Measurements from ENCODE around the gene CROCC. TPM values are rescaled to one million over a fixed set of nuclear protein-coding genes. Genes with fewer than 3 reads are reported as not detected.
"Not testable (repeated sequence)": the region's sequence is repeated elsewhere in the genome, so short reads cannot be mapped to it uniquely, and the experiment has no call there.

Gene CROCC
- total and polyA plus RNA-seq, 4 donors, result 10.5 to 68.7 (median 26.4) TPM

GRCh38 chr1:16956775-16957174, 35.0 kb downstream of the CROCC start:
- H3K36me3 ChIP-seq (ENCODE audit: control insufficient read depth in 1 of 2, insufficient read depth in 2 of 2, low read length in 1 of 2), result no peaks in the 10 kb centered on the region
- intact Hi-C loops (cut with DNase I), result loop anchor here in 1 of 2 donors (10.0 kb wide), 1 partner anchor 278 kb away; no protein-coding TSS in a partner anchor
- no peaks in the 10 kb centered on the region for H3K4me1 ChIP-seq (ENCODE audit: control insufficient read depth in 1 of 2, insufficient read depth in 2 of 2, low read length in 2 of 2)

GRCh38 chr1:16957731-16958130, 36.0 kb downstream of the CROCC start:
- Histone ChIP-seq H3K4me1 (ENCODE audit: control insufficient read depth in 1 of 2, insufficient read depth in 2 of 2, low read length in 2 of 2) (no peaks in the 10 kb centered on the region), H3K27ac (ENCODE audit: low read depth in 1 of 2, low read length in 2 of 2) (no peak overlapping the region), H3K36me3 (ENCODE audit: control insufficient read depth in 1 of 2, insufficient read depth in 2 of 2, low read length in 1 of 2) (no peaks in the 10 kb centered on the region), H3K27me3 (ENCODE audit: control insufficient read depth in 1 of 2, insufficient read depth in 2 of 2, low read length in 1 of 2) (no peaks in the 10 kb centered on the region), H3K9me3 (ENCODE audit: control insufficient read depth, low read length) (no peaks in the 10 kb centered on the region), H3K4me3 (ENCODE audit: low read length in 2 of 2) (no peak overlapping the region)
- intact Hi-C loops (cut with DNase I), result loop anchor here (2.0 to 10.0 kb wide), 2 partner anchors 37 to 277 kb away; partner anchors contain the start of gene CROCC (in 1 of the 2)
- DNase-seq (no peak), ATAC-seq (ENCODE audit: low FRiP score) (no peak)
- WGBS, 2 donors, result 89 to 93% methylated on average over 8 of the region's 8 CpGs

More at GRCh38 chr1:16956775-16957174, 35.0 kb downstream of the CROCC start:
- ATAC-seq (ENCODE audit: low FRiP score), result no peak
- Histone ChIP-seq H3K4me3 (ENCODE audit: low read length in 2 of 2) (no peak overlapping the region), H3K9me3 (ENCODE audit: control insufficient read depth, low read length) (no peaks in the 10 kb centered on the region), H3K27ac (ENCODE audit: low read depth in 1 of 2, low read length in 2 of 2) (no peak overlapping the region), H3K27me3 (ENCODE audit: control insufficient read depth in 1 of 2, insufficient read depth in 2 of 2, low read length in 1 of 2) (no peaks in the 10 kb centered on the region)
- DNase-seq, result no peak
- WGBS, 2 donors, result 92 to 96% methylated on average over 8 of the region's 8 CpGs

DNA sequence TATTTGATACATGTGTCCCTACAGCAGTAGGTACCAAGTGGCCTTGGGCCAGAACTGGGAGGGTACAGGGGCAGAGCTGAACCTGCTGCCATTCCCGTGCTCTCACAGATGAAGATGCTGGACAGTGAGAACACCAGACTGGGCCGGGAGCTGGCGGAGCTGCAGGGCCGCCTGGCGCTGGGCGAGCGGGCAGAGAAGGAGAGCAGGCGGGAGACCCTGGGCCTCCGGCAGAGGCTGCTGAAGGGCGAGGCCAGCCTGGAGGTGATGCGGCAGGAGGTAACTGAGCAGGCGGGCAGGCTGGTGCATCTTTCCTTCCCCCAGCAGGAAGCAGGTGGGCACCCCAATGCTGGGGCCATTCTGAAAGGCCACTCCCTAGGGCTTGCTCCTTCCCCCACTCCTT, 36.7 kb downstream of the CROCC start:
- WGBS, 2 donors, result 95 to 97% methylated on average over 11 to 12 of the region's 12 CpGs
- H3K36me3 ChIP-seq (ENCODE audit: control insufficient read depth in 1 of 2, insufficient read depth in 2 of 2, low read length in 1 of 2), result no peaks in the 10 kb centered on the region
- no peaks in the 10 kb centered on the region for H3K27me3 ChIP-seq (ENCODE audit: control insufficient read depth in 1 of 2, insufficient read depth in 2 of 2, low read length in 1 of 2)
- no peaks in the 10 kb centered on the region for H3K9me3 ChIP-seq (ENCODE audit: control insufficient read depth, low read length)
- ATAC-seq (ENCODE audit: low FRiP score) (no peak), DNase-seq (no peak)
- intact Hi-C loops (cut with DNase I), result loop anchor here (2.0 to 10.0 kb wide), 2 partner anchors 38 to 276 kb away; partner anchors contain the start of gene CROCC (in 1 of the 2)
- H3K27ac ChIP-seq (ENCODE audit: low read depth in 1 of 2, low read length in 2 of 2), result no peak overlapping the region
- H3K4me3 ChIP-seq (ENCODE audit: low read length in 2 of 2), result no peak overlapping the region
- H3K4me1 ChIP-seq (ENCODE audit: control insufficient read depth in 1 of 2, insufficient read depth in 2 of 2, low read length in 2 of 2), result no peaks in the 10 kb centered on the region

- intact Hi-C loops (cut with DNase I), result loop anchor here (5.0 to 10.0 kb wide), 2 partner anchors 167 to 634 kb away; no protein-coding TSS in a partner anchor
- 4 to 5% methylated on average over 42 to 57 of the region's 57 CpGs for WGBS, 2 donors
- peak overlapping the region in 1 of 2 donors; percentile 15 for H3K27ac ChIP-seq (ENCODE audit: low read depth in 1 of 2, low read length in 2 of 2)
Observed at GRCh38 chr1:16960560-16961296, 39.0 kb downstream of the CROCC start.

DNA sequence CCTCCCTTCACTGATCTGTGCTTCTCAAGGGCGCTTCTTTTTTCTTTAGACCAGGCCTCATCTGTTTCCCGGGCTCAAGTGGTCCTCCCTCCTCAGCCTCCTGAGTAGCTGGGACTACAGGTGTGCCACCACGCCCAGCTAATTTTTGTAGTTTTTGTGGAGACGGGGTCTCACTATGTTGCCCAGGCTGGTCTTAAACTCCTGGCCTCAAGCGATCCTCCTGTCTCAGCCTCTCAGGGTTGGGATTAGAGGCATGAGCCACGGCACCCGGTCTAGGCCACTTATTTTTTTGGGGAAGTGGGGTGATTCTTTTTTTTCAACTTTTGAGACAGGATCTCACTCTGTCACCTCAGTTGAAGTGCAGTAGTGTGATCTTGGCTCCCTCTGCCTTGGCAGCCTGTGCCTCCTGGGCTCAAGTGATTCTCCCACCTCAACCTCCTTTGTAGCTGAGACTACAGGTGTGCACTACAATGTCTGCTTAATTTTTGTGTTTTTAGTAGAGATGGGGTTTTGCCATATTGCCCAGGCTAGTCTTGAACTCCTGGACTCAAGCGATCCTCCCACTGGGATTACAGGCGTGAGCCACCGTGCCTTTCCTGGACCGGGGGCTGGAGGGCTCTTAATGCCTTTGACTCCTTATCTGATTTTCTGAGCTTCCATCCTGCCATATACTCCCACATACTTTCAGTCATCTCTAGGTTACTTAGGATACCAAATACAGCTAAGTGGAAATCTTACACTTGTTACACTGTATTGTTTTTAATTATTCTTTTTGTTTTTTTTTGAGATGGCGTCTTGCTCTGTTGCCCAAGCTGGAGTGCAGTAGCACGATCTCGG, 39.8 kb downstream of the CROCC start:
- H3K4me3 ChIP-seq (ENCODE audit: low read length in 2 of 2), result no peak overlapping the region
- H3K27me3 ChIP-seq (ENCODE audit: control insufficient read depth in 1 of 2, insufficient read depth in 2 of 2, low read length in 1 of 2), result no peaks in the 10 kb centered on the region
- no peaks in the 10 kb centered on the region for H3K36me3 ChIP-seq (ENCODE audit: control insufficient read depth in 1 of 2, insufficient read depth in 2 of 2, low read length in 1 of 2)
- no peak for ATAC-seq (ENCODE audit: low FRiP score)
- no peaks in the 10 kb centered on the region for H3K9me3 ChIP-seq (ENCODE audit: control insufficient read depth, low read length)
- no peaks in the 10 kb centered on the region for H3K4me1 ChIP-seq (ENCODE audit: control insufficient read depth in 1 of 2, insufficient read depth in 2 of 2, low read length in 2 of 2)
- WGBS, 2 donors, result 66 to 71% methylated on average over 14 of the region's 14 CpGs
- no peak overlapping the region for H3K27ac ChIP-seq (ENCODE audit: low read depth in 1 of 2, low read length in 2 of 2)
- intact Hi-C loops (cut with DNase I), result loop anchor here (5.0 to 10.0 kb wide), 2 partner anchors 166 to 633 kb away; no protein-coding TSS in a partner anchor
- DNase-seq, result no peak

More at GRCh38 chr1:16960560-16961296, 39.0 kb downstream of the CROCC start:
- no peaks in the 10 kb centered on the region for H3K36me3 ChIP-seq (ENCODE audit: control insufficient read depth in 1 of 2, insufficient read depth in 2 of 2, low read length in 1 of 2)
- no peaks in the 10 kb centered on the region for H3K27me3 ChIP-seq (ENCODE audit: control insufficient read depth in 1 of 2, insufficient read depth in 2 of 2, low read length in 1 of 2)
- DNase-seq (peak; percentile 92 to 96), ATAC-seq (ENCODE audit: low FRiP score) (peak; percentile 79)
- no peaks in the 10 kb centered on the region for H3K4me1 ChIP-seq (ENCODE audit: control insufficient read depth in 1 of 2, insufficient read depth in 2 of 2, low read length in 2 of 2)
- H3K9me3 ChIP-seq (ENCODE audit: control insufficient read depth, low read length), result no peaks in the 10 kb centered on the region
- H3K4me3 ChIP-seq (ENCODE audit: low read length in 2 of 2), result peak overlapping the region in 1 of 2 donors; percentile 18

- 92 to 94% methylated on average over 4 of the region's 4 CpGs for WGBS, 2 donors
- not testable (repeated sequence) for DNase-seq; ATAC-seq (ENCODE audit: low FRiP score); H3K27ac ChIP-seq (ENCODE audit: low read depth in 1 of 2, low read length in 2 of 2); H3K9me3 ChIP-seq (ENCODE audit: control insufficient read depth, low read length); H3K36me3 ChIP-seq (ENCODE audit: control insufficient read depth in 1 of 2, insufficient read depth in 2 of 2, low read length in 1 of 2); H3K4me1 ChIP-seq (ENCODE audit: control insufficient read depth in 1 of 2, insufficient read depth in 2 of 2, low read length in 2 of 2); H3K27me3 ChIP-seq (ENCODE audit: control insufficient read depth in 1 of 2, insufficient read depth in 2 of 2, low read length in 1 of 2); H3K4me3 ChIP-seq (ENCODE audit: low read length in 2 of 2)
- intact Hi-C loops (cut with DNase I), result loop anchor here (5.0 to 10.0 kb wide), 2 partner anchors 163 to 631 kb away; no protein-coding TSS in a partner anchor
Observed at GRCh38 chr1:16964169-16964568, 42.4 kb downstream of the CROCC start.

DNA sequence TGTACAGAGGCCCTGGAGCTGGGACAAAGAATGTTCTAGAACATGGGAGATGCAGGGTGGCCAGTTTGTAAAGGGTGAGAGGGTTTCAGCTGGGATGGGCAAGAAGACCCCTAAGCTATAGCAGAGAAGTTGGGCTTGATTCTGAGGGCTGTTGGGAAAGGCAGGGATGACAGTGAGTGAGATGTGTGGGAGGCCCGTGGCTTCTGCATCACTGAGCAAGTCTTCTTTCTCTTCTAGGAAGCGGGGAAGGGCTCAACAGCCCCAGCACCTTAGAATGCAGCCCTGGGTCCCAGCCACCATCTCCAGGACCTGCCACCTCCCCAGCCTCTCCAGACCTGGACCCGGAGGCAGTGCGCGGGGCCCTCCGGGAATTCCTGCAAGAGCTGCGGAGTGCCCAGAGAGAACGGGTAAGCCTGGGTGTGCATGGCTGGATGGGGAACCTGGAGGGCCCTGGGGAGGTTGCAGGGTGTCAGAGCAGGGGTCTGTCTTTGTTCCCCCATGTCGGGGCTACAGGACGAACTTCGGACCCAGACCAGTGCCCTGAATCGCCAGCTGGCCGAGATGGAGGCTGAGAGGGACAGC, 43.8 kb downstream of the CROCC start:
- H3K4me3 ChIP-seq (ENCODE audit: low read length in 2 of 2), result no peak overlapping the region
- no peaks in the 10 kb centered on the region for H3K9me3 ChIP-seq (ENCODE audit: control insufficient read depth, low read length)
- DNase-seq (no peak), ATAC-seq (ENCODE audit: low FRiP score) (no peak)
- intact Hi-C loops (cut with DNase I), result loop anchor here (2.0 to 10.0 kb wide), 3 partner anchors 15 to 629 kb away; partner anchors contain the start of genes ATP13A2 (in 1 of the 2) and MFAP2 (in 1 of the 2)
- H3K27me3 ChIP-seq (ENCODE audit: control insufficient read depth in 1 of 2, insufficient read depth in 2 of 2, low read length in 1 of 2), result no peaks in the 10 kb centered on the region
- WGBS, 2 donors, result 75 to 79% methylated on average over 12 to 13 of the region's 13 CpGs
- no peak overlapping the region for H3K27ac ChIP-seq (ENCODE audit: low read depth in 1 of 2, low read length in 2 of 2)
- no peaks in the 10 kb centered on the region for H3K4me1 ChIP-seq (ENCODE audit: control insufficient read depth in 1 of 2, insufficient read depth in 2 of 2, low read length in 2 of 2)
- no peaks in the 10 kb centered on the region for H3K36me3 ChIP-seq (ENCODE audit: control insufficient read depth in 1 of 2, insufficient read depth in 2 of 2, low read length in 1 of 2)

GRCh38 chr1:16966282-16966681, 44.6 kb downstream of the CROCC start:
- Histone ChIP-seq H3K36me3 (ENCODE audit: control insufficient read depth in 1 of 2, insufficient read depth in 2 of 2, low read length in 1 of 2) (no peaks in the 10 kb centered on the region), H3K4me1 (ENCODE audit: control insufficient read depth in 1 of 2, insufficient read depth in 2 of 2, low read length in 2 of 2) (no peaks in the 10 kb centered on the region), H3K4me3 (ENCODE audit: low read length in 2 of 2) (no peak overlapping the region), H3K9me3 (ENCODE audit: control insufficient read depth, low read length) (no peaks in the 10 kb centered on the region), H3K27me3 (ENCODE audit: control insufficient read depth in 1 of 2, insufficient read depth in 2 of 2, low read length in 1 of 2) (no peaks in the 10 kb centered on the region), H3K27ac (ENCODE audit: low read depth in 1 of 2, low read length in 2 of 2) (no peak overlapping the region)
- intact Hi-C loops (cut with DNase I), result loop anchor here (2.0 to 10.0 kb wide), 3 partner anchors 15 to 629 kb away; partner anchors contain the start of genes ATP13A2 (in 1 of the 2) and MFAP2 (in 1 of the 2)
- WGBS, 2 donors, result 90 to 93% methylated on average over 22 of the region's 22 CpGs
- ATAC-seq (ENCODE audit: low FRiP score) (no peak), DNase-seq (no peak)
